ENCODE data around the gene PLCH2.

The PLCH2 gene

DNA sequence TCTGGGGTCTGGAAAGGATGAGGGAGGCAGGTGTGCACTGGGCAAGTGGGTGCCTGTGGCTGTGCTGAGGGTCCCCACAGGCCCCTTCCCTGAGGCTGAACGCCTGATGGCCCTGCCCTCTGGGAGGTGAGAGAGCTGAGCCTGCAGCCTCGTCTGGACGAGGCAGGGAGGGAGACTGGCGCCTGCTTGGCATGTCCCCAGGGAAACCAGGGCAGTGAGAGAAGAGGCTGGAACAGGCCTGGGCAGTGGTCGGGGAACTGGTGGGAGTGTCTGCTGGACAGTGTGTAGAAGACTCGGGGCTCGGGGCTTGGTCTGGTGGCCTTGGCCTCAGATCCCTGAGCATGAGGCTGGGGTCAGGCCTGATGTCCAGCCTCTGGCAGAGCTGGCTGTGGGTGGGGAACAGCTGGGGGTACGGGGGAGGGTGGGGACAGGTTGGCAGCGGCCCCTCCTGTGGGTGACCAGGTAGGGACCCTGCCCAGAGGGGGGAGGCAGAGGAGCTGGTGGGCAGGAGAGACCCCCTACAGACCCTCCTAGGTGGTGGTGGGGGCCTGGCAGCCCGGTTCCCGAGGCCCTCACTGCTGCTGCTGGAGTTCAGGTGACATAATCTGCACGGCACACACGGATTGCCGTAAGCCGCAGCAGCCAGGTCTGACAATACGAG, 30.8 kb upstream of the PLCH2 start:
- in situ Hi-C loops (cut with HindIII; ENCODE audit: low pct_unique_long_range_greater_than_20kb, low sequenced_read_pairs), result no loop called here
- DNase-seq (ENCODE audit: low read depth in 1 of 2, low spot score in 1 of 2), result no peak
- TF ChIP-seq JUND (IDR thresholded peaks at IDR 0.05; ENCODE audit: low read depth), result no peak

DNA sequence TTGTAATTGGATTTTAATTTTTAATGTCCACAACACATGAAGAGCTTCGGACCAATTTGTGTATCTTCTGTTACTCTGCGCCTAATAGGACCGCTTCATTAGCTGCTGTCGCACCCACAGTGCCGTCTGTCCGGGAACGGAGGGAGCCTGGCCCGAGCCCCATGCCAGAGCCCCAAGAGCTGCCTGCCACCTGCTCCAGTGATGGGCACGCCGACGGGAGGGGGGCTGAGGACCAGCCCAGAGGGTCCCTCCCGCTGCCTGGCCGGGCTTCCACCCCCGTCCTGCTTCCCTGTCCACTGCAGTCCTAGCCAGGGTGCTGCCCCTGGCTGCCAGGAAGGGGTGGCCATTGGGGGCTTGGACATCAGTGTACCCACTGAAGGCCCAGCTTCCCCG, 30.3 kb upstream of the PLCH2 start:
- DNase-seq (ENCODE audit: low read depth in 1 of 2, low spot score in 1 of 2), result no peak
- TF ChIP-seq JUND (IDR thresholded peaks at IDR 0.05; ENCODE audit: low read depth), result no peak
- in situ Hi-C loops (cut with HindIII; ENCODE audit: low pct_unique_long_range_greater_than_20kb, low sequenced_read_pairs), result no loop called here

GRCh38 chr1:2446394-2446793, 29.7 kb upstream of the PLCH2 start:
- DNase-seq (ENCODE audit: low read depth in 1 of 2, low spot score in 1 of 2), result no peak
- in situ Hi-C loops (cut with HindIII; ENCODE audit: low pct_unique_long_range_greater_than_20kb, low sequenced_read_pairs), result no loop called here
- TF ChIP-seq JUND (IDR thresholded peaks at IDR 0.05; ENCODE audit: low read depth), result no peak

GRCh38 chr1:2446861-2447260, 29.2 kb upstream of the PLCH2 start:
- in situ Hi-C loops (cut with HindIII; ENCODE audit: low pct_unique_long_range_greater_than_20kb, low sequenced_read_pairs), result no loop called here

GRCh38 chr1:2447276-2448097, 28.6 kb upstream of the PLCH2 start:
- no peak for DNase-seq (ENCODE audit: low read depth in 1 of 2, low spot score in 1 of 2)
- in situ Hi-C loops (cut with HindIII; ENCODE audit: low pct_unique_long_range_greater_than_20kb, low sequenced_read_pairs), result no loop called here
- TF ChIP-seq JUND (IDR thresholded peaks at IDR 0.05; ENCODE audit: low read depth), result no peak

More at GRCh38 chr1:2446861-2447260, 29.2 kb upstream of the PLCH2 start:
- TF ChIP-seq JUND (IDR thresholded peaks at IDR 0.05; ENCODE audit: low read depth), result no peak
- no peak for DNase-seq (ENCODE audit: low read depth in 1 of 2, low spot score in 1 of 2)

DNA sequence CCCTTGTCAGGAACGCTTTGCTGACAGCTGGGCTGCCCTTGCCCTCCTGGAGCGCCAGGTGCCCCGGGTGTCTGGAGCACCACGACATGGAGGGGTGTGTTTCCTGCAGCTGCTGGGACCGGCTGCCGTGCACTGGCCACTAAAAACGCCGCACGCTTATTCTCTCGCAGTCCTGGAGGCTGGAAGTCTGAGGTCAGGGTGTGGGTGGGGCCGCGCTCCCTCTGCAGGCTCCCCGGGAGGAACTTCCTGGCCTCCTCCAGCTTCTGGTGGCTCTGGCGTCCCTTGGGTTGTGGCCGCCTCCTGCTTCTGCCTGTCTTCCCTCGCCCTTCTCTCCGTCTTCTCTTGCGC, 28.0 kb upstream of the PLCH2 start:
- no peak for DNase-seq (ENCODE audit: low read depth in 1 of 2, low spot score in 1 of 2)
- TF ChIP-seq JUND (IDR thresholded peaks at IDR 0.05; ENCODE audit: low read depth), result no peak
- in situ Hi-C loops (cut with HindIII; ENCODE audit: low pct_unique_long_range_greater_than_20kb, low sequenced_read_pairs), result no loop called here

GRCh38 chr1:2449636-2450454, 26.2 kb upstream of the PLCH2 start:
- TF ChIP-seq JUND (IDR thresholded peaks at IDR 0.05; ENCODE audit: low read depth), result no peak
- in situ Hi-C loops (cut with HindIII; ENCODE audit: low pct_unique_long_range_greater_than_20kb, low sequenced_read_pairs), result no loop called here
- DNase-seq (ENCODE audit: low read depth in 1 of 2, low spot score in 1 of 2), result no peak

- peak in 1 of 2 experiments; percentile 13 for DNase-seq (ENCODE audit: low read depth in 1 of 2, low spot score in 1 of 2)
- in situ Hi-C loops (cut with HindIII; ENCODE audit: low pct_unique_long_range_greater_than_20kb, low sequenced_read_pairs), result no loop called here
- TF ChIP-seq JUND (IDR thresholded peaks at IDR 0.05; ENCODE audit: low read depth), result no peak
Measured at GRCh38 chr1:2451741-2452140, 24.3 kb upstream of the PLCH2 start.

- no peak for DNase-seq (ENCODE audit: low read depth in 1 of 2, low spot score in 1 of 2)
- no peak for TF ChIP-seq JUND (IDR thresholded peaks at IDR 0.05; ENCODE audit: low read depth)
- in situ Hi-C loops (cut with HindIII; ENCODE audit: low pct_unique_long_range_greater_than_20kb, low sequenced_read_pairs), result no loop called here
Measured at GRCh38 chr1:2452201-2452931, 23.7 kb upstream of the PLCH2 start.

DNA sequence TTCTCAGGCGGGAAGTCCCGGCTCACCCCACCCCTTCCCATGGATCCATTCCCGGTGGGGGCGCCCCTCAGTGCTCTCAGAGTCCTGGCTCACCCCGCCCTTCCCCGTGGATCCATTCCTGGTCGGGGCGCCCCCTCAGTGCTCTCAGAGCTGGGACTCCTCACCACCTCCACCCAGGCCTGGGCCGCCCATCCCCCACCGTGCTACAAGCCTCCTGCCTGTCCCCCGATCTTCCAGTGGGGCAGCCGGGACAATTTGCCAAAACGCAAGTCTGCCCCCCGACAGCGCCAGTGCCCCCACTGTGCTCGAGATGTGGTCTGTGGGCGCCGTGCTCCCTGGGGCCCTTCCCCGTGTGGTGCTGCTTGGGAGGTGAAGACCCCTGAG, 23.2 kb upstream of the PLCH2 start:
- no peak for DNase-seq (ENCODE audit: low read depth in 1 of 2, low spot score in 1 of 2)
- in situ Hi-C loops (cut with HindIII; ENCODE audit: low pct_unique_long_range_greater_than_20kb, low sequenced_read_pairs), result no loop called here
- no peak for TF ChIP-seq JUND (IDR thresholded peaks at IDR 0.05; ENCODE audit: low read depth)

DNA sequence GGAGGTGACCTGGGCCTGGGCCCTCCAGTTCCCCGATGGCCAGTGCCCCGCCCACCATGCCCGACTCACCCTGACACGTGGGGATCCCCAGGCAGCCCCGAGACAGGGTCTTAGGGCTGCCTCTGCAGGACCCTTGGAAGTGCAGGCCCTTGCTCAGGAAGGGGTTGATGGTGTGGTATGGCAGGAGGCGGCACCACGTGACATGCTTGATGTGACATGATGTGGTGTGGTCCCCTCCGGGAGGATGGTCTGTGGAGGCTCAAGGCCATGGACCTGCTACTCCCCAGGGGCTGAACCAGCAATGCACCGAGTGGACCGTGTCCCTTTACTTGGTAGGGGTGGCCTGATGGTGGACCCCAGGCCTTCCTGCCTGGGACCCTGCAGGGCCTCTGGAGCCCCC, 21.9 kb upstream of the PLCH2 start:
- in situ Hi-C loops (cut with HindIII; ENCODE audit: low pct_unique_long_range_greater_than_20kb, low sequenced_read_pairs), result no loop called here
- DNase-seq (ENCODE audit: low read depth in 1 of 2, low spot score in 1 of 2), result no peak
- no peak for TF ChIP-seq JUND (IDR thresholded peaks at IDR 0.05; ENCODE audit: low read depth)

GRCh38 chr1:2455757-2456156, 20.3 kb upstream of the PLCH2 start:
- no peak for DNase-seq (ENCODE audit: low read depth in 1 of 2, low spot score in 1 of 2)
- TF ChIP-seq JUND (IDR thresholded peaks at IDR 0.05; ENCODE audit: low read depth), result no peak
- in situ Hi-C loops (cut with HindIII; ENCODE audit: low pct_unique_long_range_greater_than_20kb, low sequenced_read_pairs), result no loop called here

Data from T47D (cell line).